Gastrocnemius medialis (tissue), 4 donors: ENCODE data around the gene SH3GL1. TPM values are rescaled to one million over a fixed set of nuclear protein-coding genes. Genes with fewer than 3 reads are reported as not detected.

Experiments
- ATAC-seq, 2 donors: fragments of 150-250 bp; one replicate each; pipeline ENCODE4 v1.9.1; 2016
- DNase-seq, 2 donors: peaks; one replicate each; pipeline ENCODE4 v3.0.0-alpha.2; 2019
- H3K27ac ChIP-seq, 4 donors: fragments of 200-600 bp; sonication (generic); 1 replicate in 1 of 4; 2 replicates in 3 of 4; pipeline ENCODE4 v1.5.1; 2016 to 2018; ENCODE audit warnings: mild to moderate bottlenecking in 2 of 4, moderate library complexity in 1 of 4
- H3K27me3 ChIP-seq, 3 donors: fragments of 200-600 bp; sonication (generic) in 2 of 3; 1 replicate in 1 of 3; 2 replicates in 2 of 3; pipeline versions ENCODE4 v1.5.1 to v1.6.0; 2016 to 2019; ENCODE audit warnings: mild to moderate bottlenecking in 1 of 3, moderate library complexity in 1 of 3
- H3K36me3 ChIP-seq, 2 donors: fragments of 200-600 bp; sonication (generic) in 1 of 2; one replicate each; pipeline ENCODE4 v1.5.1; 2017 to 2018
- H3K4me1 ChIP-seq, 2 donors: fragments of 200-600 bp; sonication (generic) in 1 of 2; one replicate each; pipeline ENCODE4 v1.5.1; 2016 to 2017; ENCODE audit warnings: mild to moderate bottlenecking in 2 of 2
- H3K4me3 ChIP-seq, 4 donors: fragments of 200-600 bp; sonication (generic) in 3 of 4; 1 replicate in 1 of 4; 2 replicates in 3 of 4; pipeline ENCODE4 v1.5.1; 2016 to 2019; ENCODE audit warnings: mild to moderate bottlenecking in 2 of 4
- H3K9me3 ChIP-seq, 3 donors: fragments of 200-600 bp; sonication (generic) in 2 of 3; 1 replicate in 1 of 3; 2 replicates in 2 of 3; pipeline ENCODE4 v1.5.1; 2016 to 2019
- POLR2A ChIP-seq, 2 donors: fragments of 450-650 bp; IDR thresholded peaks; one replicate each; pipeline ENCODE4 v1.6.1; 2017; ENCODE audit warnings: antibody characterized with exemption in 2 of 2, mild to moderate bottlenecking in 2 of 2, moderate library complexity in 2 of 2
- in situ Hi-C, 4 donors: fragments of 200-750 bp; cut with MboI; loops; one replicate each; pipeline versions ENCODE4 v1.15.0 to v1.8.0; 2017; ENCODE audit warnings: low sequenced_read_pairs in 4 of 4
- intact Hi-C: fragments of 100-400 bp; cut with DNase I; formaldehyde crosslinking; loops from one replicate; pipeline ENCODE4 v1.15.1; 2023; ENCODE audit warnings: low total_unique reads
- total RNA-seq, 4 donors: library from RNA; depleted of rRNA; stranded (reverse); fragments of >200 nt; gene quantifications; one replicate each; pipeline versions ENCODE4 v1.1.0 to v1.2.3, GENCODE V29; 2016
- TF ChIP-seq, protein P1 (sequence below), 5 experiments: fragments of 450-650 bp in 3 of 5; fragments of 200-600 bp in 2 of 5; sonication (generic) in 2 of 5; IDR thresholded peaks in 4 of 5; conservative IDR thresholded peaks in 1 of 5; 1 replicate in 4 of 5; 2 replicates in 1 of 5; pipeline ENCODE4 v1.5.1; 2016 to 2019; ENCODE audit warnings: antibody characterized with exemption in 5 of 5, mild to moderate bottlenecking in 3 of 5, moderate library complexity in 3 of 5

The SH3GL1 gene
- total RNA-seq, 4 donors from 2014 or later, result 11.6 to 19.4 (median 15.8) TPM

DNA sequence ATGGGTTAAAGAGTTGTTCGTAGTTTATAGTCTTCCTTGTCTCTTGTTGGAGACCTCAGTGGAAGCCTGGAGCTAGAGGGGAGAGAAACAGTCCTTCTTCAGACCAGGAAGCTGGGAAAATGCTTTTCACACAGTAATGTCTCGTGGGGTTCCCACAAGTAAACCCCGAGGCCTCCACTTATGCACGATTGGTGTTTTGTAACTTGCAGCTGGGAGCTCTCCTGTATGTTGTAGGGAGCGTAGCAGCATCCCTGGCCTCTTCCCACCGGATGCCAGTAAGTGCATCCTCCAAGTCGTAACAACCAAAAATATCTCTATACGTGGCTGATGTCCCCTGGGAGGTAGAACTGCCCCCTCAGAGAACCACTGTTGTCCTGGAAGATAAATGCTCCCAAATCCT, 5.6 kb upstream of the SH3GL1 start:
- Histone ChIP-seq H3K4me3 (no peak overlapping the region), H3K4me1 (peaks cover 17% of the 10 kb centered on the region in 2 donors), H3K9me3 (no peaks in the 10 kb centered on the region), H3K36me3 (no peaks in the 10 kb centered on the region), H3K27me3 (no peaks in the 10 kb centered on the region), H3K27ac (no peak overlapping the region)
- TF ChIP-seq POLR2A (IDR thresholded peaks at IDR 0.05), result no peak
- TF ChIP-seq, protein P1, sequence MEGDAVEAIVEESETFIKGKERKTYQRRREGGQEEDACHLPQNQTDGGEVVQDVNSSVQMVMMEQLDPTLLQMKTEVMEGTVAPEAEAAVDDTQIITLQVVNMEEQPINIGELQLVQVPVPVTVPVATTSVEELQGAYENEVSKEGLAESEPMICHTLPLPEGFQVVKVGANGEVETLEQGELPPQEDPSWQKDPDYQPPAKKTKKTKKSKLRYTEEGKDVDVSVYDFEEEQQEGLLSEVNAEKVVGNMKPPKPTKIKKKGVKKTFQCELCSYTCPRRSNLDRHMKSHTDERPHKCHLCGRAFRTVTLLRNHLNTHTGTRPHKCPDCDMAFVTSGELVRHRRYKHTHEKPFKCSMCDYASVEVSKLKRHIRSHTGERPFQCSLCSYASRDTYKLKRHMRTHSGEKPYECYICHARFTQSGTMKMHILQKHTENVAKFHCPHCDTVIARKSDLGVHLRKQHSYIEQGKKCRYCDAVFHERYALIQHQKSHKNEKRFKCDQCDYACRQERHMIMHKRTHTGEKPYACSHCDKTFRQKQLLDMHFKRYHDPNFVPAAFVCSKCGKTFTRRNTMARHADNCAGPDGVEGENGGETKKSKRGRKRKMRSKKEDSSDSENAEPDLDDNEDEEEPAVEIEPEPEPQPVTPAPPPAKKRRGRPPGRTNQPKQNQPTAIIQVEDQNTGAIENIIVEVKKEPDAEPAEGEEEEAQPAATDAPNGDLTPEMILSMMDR (IDR thresholded peaks at IDR 0.05 in 4 of 5, conservative IDR thresholded peaks at IDR 0.05 in 1 of 5), result no peak
- intact Hi-C loops, result loop anchor here (10.0 kb wide), 1 partner anchor 341 kb away; the partner anchor contains the start of gene ZBTB7A
- in situ Hi-C loops, result loop anchor here in 1 of 4 donors (25.0 kb wide), 1 partner anchor 144 kb away; no protein-coding TSS in a partner anchor
- ATAC-seq (no peak), DNase-seq (no peak)

DNA sequence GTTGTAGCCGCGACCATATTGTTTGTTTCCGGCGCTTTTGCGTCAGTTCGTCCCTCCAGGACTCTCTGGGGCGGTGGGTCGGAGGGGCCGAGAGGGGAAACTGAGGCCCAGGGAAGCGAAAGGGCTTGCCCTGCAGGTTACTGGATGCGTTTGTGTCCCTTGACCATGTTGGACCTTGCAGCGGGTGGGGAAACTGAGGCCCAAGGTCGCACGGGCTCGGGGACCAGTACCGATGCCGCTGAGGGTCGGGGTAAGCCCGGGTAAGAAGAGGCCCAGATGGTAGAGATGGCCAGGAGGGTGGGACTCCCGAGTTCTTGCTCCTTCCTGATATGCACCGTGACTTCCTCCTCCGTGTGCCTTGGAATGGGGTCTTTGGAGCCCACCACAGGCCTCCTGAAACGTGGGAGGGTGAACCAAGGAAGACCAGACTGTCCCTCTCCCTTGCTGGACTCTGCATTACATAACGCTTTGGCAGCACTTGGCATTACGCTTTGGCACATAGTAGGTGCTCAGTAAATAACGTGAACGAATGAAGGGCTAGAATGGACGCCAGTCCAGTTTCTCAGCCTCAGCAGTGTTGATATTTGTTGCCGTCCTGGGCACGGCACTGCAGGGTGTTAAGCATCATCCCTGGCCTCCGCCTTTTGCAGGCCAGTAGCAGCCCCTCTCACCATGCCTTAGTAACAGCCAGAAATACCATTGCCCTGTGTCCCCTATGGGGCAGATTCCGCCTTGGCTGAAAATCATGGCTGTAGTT, 2.8 kb upstream of the SH3GL1 start:
- intact Hi-C loops (loop anchor here (2.0 to 10.0 kb wide), 5 partner anchors 46 to 338 kb away; partner anchors contain the start of genes PLIN5, UBXN6 and ZBTB7A), in situ Hi-C loops (loop anchor here in 1 of 4 donors (25.0 kb wide), 1 partner anchor 141 kb away; no protein-coding TSS in a partner anchor)
- ATAC-seq (no peak), DNase-seq (peak in 1 of 2 donors; percentile 15)
- Histone ChIP-seq H3K36me3 (no peaks in the 10 kb centered on the region), H3K4me1 (peaks cover 28 to 34% of the 10 kb centered on the region in 2 donors), H3K27ac (peak overlapping the region; percentile 32 to 95 (median 74)), H3K27me3 (no peaks in the 10 kb centered on the region), H3K9me3 (no peaks in the 10 kb centered on the region), H3K4me3 (peak overlapping the region; percentile 63 to 77 (median 70))
- TF ChIP-seq, protein P1 (IDR thresholded peaks at IDR 0.05 in 4 of 5, conservative IDR thresholded peaks at IDR 0.05 in 1 of 5), result no peak
- no peak for TF ChIP-seq POLR2A (IDR thresholded peaks at IDR 0.05)

DNA sequence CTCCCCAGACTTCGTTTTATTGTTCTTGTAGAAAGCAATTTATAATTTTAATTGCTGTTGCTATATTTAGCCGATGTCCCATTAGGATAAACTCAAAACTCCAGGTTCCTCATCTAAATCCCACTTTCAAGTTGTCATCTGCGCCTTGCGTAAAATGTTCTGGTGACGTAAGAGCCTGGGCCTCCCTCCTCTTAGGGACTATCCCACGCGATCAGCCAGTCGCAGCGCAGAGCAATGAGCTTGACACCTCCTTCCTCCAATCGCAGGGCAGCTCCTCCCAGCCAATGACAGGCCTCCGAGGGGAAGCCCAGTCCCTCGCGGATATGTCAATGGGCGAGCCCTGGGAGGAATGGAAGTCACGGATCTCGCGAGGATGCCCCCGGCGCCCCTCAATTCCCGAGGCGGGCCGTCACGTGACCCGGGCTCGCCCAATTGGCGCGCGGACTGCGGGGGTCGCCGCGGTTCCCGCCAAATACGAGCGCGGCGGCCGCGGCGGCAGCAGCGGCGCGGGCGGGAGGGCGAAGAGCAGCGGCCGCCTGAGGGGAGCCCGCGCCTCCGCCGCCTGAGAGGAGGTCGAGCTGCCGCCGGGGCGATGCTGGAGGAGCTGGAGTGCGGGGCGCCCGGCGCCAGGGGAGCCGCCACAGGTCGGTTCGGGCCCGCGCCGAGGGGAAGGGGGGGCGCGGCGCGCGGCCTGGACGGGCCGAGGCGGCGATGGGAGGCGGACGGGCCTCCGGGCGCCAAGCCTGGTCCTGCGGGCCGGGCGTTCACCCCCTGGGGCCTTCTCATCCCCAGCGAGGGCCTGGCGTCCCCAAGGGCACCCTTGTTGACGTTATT, 2.0 kb upstream of the SH3GL1 start, which contains the start of gene CHAF1A:
Gene CHAF1A (plus strand): TSS at position 470 of the 834 bp plus-strand sequence. CDS start 123 bp downstream, at position 593.
- Histone ChIP-seq H3K27me3 (no peaks in the 10 kb centered on the region), H3K36me3 (no peaks in the 10 kb centered on the region), H3K9me3 (no peaks in the 10 kb centered on the region), H3K4me1 (peaks cover 34 to 36% of the 10 kb centered on the region in 2 donors), H3K4me3 (peak within 1 kb of the TSS; percentile 63 to 77 (median 70)), H3K27ac (peak within 1 kb of the TSS; percentile 91 to 95 (median 94))
- intact Hi-C loops, result loop anchor here (2.0 to 10.0 kb wide), 5 partner anchors 46 to 338 kb away; partner anchors contain the start of genes PLIN5, UBXN6 and ZBTB7A
- peak; percentile 100 for DNase-seq
- in situ Hi-C loops, result loop anchor here in 1 of 4 donors (25.0 kb wide), 1 partner anchor 140 kb away; no protein-coding TSS in a partner anchor
- TF ChIP-seq, protein P1 (IDR thresholded peaks at IDR 0.05 in 4 of 5, conservative IDR thresholded peaks at IDR 0.05 in 1 of 5), result peak in 2 of 5 experiments; percentile 38 to 57
- peak; percentile 64 to 84 for TF ChIP-seq POLR2A (IDR thresholded peaks at IDR 0.05)
- ATAC-seq, result peak; percentile 93 to 94

DNA sequence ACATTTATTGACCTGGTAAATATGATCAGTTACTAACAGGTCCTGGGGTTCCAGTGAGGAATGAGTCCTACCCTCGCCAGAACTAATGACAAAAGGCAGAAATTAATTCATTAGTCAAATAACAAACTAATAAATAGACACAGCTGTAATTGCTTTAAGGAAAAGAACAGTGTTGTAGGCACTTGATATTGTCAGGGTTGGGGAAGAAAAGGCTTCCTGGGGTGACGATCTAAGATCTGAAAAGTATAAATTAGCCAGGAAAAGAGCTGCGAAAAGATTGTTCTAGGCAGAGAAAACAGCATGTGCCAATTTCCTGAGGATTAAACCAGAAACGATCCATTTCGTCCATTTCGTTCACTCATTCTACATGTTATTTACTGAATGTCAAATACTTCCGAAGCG, 1.4 kb upstream of the SH3GL1 start:
- no peaks in the 10 kb centered on the region for H3K36me3 ChIP-seq
- ATAC-seq, result no peak
- TF ChIP-seq POLR2A (IDR thresholded peaks at IDR 0.05), result no peak
- TF ChIP-seq, protein P1 (IDR thresholded peaks at IDR 0.05 in 4 of 5, conservative IDR thresholded peaks at IDR 0.05 in 1 of 5), result no peak
- H3K27me3 ChIP-seq, result no peaks in the 10 kb centered on the region
- H3K4me3 ChIP-seq, result peak overlapping the region; percentile 28 to 77 (median 48)
- intact Hi-C loops (loop anchor here (2.0 to 10.0 kb wide), 6 partner anchors 47 to 337 kb away; partner anchors contain the start of genes PLIN5, UBXN6, YJU2 and ZBTB7A), in situ Hi-C loops (loop anchor here in 1 of 4 donors (25.0 kb wide), 1 partner anchor 139 kb away; no protein-coding TSS in a partner anchor)
- peaks cover 34 to 42% of the 10 kb centered on the region in 2 donors for H3K4me1 ChIP-seq
- no peak for DNase-seq
- peak overlapping the region; percentile 91 to 95 (median 94) for H3K27ac ChIP-seq
- no peaks in the 10 kb centered on the region for H3K9me3 ChIP-seq
